ENCODE measurements around the gene DHCR24.
A peak's percentile ranks its signal among the peaks of the same experiment; 100 is the strongest.

Gene DHCR24

DNA sequence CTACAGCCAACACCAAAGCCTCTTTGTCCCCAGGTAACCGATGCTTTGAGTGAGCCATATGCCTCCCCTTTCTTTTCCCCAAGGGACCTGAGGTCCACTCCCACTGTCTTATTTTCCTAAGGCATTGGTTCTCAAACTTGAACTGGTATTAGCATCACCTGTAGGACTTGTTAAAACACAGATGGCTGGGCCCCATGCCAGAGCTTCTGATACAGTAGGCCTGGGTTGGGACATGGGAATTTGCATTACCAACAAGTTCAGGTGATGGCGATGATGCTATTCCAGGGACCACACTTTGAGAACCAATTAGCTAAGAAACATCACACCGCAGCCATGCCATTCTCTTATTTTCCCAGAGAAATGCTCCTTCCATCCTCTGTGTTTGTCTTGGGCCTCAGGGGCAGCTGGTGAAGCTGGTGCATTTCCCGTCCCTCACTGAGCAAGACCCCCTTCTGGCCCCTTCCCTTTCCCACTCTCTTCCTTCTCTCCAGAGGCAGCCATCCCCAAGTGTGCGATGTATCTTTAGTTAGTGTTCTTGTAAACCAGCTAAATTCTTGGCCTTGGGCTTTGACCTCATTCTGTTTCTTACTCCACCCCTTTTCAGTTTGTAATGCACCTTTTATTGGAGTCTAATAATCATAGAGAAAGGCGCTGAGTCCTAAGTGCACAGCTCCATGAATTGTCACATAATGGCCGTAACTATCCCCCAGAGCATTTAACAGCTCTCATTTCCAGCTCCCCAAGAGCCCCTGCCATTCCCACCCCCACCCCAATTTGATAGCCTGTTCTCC is 71.7 kb downstream of the DHCR24 start:
- no peak for DNase-seq

DNA sequence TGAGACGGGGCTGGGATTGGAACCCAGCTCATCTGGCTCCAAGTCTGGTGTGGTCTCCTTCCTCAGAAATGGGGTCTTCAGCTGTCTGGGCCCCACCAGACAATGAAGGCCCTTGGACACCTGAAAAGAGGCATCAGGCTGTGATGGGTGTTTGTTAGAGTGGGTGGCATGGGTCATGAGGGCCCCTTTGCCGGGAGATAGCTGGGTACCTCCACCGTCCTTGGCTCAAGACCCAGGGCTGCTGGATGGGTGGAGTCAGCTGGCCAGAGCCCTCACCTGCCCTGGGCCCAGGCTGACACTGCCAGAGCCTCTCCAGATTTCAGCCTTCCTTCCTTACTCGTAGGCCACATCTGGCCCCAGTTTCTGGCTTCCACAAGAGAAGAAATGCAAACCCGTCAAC is 72.4 kb downstream of the DHCR24 start:
- no peak for DNase-seq

DNA sequence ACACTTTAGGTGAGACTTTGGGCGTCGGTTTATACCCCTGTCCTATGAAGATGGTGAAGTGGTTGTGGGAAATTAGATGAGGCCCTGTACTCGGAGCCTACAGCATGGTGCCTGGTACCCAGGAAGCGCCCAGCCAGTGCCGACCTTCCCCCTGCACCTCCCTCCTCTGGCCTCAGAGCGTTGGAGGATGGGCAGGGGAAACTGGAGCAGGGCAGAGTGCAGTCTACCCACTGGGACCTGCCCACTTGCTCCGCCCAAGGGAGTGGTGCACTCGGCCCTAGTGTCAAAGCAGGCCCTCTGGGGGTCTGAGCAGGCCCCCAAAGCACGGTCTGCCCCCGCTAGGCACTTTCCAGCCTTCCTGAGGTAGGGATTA is 72.9 kb downstream of the DHCR24 start:
- no peak for DNase-seq

DNA sequence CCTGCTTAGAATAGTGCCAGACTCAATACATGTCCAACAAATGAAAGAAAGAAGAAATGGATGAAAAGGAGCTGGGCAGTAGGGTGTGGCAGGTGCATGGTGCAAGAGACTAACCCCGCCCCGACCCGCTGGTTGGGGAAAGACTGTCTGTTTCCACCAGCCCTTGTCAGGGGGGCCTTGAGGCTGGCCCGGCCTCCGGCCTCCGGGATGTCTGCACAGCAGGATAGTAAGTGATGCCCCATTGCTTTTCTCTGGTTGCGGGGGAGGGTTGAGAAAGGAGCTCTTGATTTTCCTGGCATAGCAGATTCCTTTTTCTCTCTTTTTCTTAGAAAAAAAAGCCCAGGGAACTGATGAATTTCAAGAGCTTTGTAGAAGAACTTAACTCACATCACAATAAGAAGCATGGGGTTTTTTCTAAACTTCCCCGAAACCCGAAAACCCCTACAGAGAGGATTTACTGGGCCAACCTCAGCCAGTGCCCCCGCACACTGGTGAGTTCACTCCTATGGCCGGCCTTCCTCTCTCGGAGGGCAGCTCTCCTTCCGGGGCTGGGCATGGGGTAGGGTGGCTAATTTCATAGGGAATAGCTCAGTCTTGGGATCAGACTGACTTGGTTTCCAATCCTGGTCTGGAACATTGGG is 73.4 kb downstream of the DHCR24 start:
- DNase-seq = no peak

DNA sequence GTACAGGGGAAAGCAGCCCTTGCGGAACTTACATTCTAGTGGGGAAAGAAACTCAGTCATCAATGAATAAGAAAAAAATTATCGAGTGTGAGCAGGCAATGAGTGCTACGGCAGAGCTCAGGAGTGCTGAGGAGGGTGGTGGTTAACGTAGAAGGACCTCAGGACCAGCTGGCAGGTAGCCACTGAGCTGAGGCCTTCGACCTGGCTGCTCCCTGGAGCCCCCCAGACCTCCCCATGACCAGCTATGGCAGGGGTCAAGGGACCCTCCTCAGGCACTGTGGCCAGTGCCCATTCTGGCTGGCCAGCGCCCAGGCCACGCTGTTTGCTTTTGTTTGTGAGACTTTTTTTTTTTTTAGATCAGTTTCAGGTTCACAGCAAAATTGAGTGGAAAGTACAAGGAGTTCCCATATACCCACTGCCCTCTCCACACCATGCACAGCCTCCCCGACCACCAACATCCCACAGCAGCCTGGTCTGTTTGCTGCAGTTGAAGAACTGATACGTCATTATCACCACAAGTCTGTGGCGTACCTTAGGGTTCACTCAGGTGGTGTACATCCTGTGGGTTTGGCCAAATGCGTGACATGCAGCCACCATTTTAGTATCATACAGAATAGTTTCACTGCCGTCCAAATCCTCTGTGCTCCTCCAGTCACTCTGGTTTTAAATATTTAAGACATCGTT is 74.1 kb downstream of the DHCR24 start:
- DNase-seq = no peak

DNA sequence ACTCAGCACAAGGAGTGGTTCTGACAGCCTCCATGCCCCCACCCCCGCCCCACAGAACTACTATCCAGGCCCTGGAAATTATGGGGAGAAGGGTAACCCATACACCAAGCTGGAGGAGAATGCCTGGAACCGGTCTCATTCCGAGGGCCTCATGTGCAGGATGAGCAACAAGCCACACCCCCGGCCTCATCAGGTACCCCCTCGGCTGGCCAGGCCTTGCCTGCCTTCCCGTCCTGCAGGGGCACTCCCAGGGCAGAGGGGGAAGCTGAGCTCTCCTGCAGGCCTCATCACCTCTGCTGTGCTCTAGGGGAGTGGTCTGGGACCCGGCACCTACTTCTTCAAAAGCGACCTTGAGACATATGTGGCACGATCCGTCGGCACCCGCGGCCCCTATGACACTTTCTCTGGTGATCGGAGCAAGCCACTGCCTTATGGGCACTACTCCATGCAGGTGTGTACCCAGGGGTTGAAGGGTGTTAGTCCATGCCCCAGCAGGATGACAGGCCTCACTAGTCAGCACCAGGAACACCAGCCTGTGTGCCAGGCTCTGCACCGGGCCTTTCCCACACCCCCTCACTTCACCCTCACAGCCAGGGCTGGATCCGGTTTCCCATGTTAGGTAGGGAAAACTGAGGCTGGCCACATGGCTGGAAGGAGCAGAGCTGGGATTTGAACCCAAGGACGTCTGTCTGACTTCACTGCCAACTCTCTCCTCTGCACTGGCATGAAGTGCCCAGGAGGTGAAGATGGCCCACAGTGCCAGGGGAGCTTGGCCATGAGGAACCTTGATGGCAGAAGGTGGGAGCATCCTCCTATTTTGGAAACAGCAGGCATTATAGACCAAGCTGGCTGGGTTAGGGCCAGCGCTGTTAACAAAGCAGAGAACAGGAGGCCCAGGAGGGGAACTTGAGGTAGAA is 75.0 kb downstream of the DHCR24 start:
- no peak for DNase-seq

DNA sequence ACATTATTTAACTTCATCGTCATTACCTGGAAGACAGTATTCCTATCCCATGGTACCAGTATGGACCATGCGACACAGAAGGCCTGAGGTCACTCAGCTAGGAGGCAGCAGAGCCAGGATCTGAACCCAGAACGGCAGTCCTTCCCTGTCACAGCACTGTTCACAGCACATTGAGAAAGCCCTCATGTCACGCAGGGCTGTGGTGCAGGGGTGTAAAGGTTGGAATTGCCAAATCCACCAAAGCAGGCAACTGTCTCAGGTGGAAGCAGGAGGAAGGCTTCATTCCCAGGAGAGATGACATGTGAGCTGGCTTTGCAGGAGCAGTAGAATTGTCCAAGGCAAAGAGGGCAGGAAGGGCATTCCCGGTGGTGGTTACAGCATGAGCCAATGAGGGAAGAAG is 75.9 kb downstream of the DHCR24 start:
- no peak for DNase-seq

DNA sequence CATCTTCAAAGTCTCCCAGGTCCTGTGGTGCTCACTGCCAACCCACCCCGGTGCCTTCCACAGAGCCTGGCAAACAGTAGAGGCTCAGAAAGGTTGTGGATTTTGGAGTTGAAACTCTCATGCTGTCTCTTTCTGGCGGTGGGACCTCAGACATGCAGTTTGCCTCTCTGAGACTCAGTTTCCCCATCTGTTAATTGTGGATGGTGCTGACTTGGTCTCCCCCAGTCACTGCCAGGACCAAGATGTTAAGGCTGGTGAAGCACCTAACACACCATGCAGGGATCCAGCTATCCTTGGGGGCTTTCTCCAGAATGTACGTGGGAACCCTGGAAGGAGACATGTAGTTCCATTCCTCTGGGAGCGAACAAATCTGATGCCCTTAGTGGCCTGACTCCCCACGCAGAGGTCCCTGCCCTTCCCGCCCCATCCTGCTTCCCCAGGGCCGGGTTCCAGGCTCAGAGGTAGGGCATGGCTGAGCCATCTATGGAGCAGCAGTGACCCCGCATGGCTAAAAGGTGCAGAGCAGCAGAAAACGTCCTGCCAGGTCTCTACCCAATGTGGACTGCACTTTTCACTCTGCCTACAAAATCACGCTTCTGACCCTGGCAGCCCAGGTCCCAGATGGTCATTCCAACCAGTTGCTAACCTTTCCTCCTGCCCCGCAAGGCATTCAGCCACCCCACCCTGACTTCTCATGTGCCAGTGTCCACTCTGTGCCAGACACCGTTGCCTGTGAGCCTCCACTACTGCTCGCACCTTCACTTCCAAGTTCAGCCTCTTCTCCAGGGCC is 76.6 kb downstream of the DHCR24 start:
- peak; percentile 43 for DNase-seq

DNA sequence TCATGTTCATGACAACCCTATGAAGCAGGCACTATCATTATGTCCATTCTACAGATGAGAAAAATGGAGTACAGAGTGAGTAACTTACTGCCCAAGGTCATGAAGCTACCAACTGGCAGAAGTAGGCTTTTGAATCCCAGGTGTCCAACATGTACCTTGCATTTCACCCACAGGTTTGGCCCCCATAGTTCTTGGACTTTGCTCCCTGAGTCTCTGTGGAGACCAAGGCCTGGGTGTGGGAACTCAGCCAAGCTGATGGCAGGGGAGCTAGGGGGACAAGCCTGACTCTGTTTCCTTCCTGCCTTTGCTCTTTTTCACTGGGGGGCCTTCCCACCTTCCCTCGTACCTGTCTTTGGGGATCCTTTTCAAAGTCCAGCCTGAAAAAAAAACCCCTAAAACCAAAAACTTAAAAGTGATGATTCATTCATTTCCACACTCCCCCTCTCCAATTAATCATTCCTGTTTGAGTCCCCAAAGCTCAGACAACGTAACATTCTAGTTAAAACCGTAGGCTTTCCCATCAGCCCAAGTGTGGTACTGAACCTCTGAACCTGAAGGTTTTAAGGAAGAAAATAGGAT is 77.4 kb downstream of the DHCR24 start:
- DNase-seq = no peak

DNA sequence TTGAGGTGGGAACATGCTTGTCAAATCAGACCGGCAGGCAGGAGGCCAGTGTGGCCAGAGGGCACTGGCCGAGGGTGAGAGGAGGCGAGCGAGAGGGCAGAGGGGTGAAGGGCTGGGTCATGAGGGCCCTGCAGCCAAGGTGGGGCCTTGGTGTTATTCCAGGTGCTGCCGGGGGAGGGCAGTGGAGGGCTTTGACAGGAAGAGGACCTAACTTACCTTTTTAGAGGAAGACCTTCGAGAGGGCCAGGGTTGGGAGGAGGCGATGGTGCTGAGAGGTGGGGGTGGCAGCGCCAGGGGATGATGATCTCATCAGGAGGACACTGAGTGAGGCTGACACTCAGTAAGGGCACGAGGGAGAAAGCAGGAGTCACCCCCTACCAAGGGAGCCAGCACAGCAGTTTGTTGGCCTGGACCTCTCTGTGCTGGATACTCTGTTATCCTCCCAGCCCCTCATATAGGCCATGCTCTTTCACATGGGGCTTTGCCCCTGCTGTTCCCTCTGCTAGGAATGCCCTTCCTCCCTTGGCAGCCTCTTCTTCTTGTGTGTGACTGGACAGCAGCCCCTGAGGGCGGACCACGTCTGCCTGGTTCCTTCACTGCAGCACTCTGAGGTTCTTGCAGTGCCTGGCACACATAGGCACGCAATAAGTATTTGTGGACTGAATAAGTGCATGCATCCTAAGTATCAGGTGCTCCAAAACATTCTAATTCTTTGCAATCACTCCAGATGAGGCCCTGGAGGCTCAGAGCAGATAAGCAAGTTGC is 78.4 kb downstream of the DHCR24 start:
- no peak for DNase-seq

DNA sequence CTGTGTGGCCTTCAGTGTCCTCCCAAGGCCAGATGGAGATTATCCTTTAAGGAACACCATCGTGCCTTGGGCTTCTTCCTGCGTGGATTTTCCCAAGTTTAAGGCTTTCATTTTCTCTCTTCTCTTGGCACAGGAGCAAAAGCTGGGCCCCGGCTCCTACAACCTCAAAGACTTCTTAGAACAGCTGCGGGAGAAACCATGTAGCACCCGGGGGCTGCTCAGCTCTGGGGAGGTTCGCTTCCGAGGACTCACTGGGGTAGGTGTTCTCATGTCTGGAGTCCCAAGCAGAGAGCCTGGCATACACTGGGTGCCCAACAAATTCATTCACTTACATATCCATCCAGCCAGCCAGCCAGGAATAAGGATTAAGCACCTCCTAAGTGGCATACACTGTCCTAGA is 79.2 kb downstream of the DHCR24 start:
- DNase-seq = no peak

DNA sequence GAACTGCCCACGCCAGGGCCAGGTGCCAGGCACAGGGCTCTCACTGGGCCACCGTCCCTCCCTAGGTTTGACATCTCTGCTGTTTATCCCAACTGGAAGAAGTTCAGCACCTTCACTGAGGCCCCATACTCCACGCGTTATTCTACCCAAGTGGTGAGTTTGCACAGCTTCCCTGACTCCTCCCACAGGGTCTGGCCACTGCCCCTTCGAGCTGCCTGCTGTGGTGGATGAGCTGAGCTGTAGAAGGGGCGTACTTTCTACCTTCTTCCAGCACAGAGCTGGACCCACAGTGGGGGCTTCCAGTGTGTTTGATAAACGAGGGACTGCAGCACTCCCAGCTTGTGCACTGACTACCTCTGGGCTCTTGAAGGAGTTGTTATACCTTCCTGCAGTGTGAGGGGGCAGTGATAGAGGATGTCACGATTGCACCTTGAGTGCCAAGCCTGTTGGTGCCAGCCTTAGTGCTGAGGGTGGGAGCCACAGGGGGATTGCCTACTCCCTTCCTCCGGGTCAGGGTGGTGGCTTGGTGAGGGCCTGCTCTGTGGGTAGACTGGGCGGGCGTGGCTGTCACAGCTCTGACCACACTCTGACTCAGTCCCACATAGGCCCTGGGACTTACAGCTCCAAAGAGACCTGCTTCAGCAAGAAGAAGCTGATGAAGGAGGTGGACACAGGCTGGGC is 79.9 kb downstream of the DHCR24 start:
- DNase-seq = peak; percentile 53

DNA sequence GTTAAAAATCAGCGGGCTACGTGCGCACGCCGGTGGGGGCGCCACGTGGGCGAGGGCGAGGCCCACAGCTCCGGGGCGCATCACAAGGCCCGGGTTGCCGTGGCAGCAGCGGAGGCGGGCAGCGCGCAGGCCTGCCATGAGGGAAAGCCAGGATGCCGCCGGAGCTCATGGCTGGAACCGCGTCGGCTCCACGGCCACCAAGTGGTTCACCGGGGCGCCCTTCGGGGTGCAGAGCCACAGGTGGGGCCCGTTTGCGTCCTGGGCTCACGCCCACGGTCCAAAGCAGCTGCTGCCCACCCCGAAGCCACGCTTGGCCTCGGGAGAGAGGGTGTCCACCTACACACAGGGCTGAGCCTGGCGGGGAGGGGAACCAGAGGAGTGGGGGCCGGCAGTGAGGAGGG is 81.0 kb downstream of the DHCR24 start:
- no peak for DNase-seq

DNA sequence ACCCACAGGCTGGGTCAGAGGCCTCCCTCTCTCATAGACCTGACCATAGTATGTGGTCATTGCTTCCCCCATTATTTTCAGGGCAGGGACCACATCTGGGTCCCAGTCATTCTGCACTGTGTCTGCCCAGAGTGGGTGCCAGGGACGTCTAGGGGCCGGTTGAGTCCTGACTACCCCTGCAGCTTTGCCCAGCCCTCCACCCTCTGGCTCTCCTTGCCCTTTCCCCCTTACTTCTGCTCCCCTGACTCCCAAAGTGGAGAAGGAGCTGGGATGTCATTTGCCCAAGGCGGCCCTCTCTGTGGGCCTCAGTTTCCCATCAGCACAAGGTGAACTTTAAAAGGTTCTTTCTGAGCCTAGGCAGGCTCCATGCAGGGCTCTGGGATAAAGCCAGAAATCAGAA is 81.5 kb downstream of the DHCR24 start:
- no peak for DNase-seq

DNA sequence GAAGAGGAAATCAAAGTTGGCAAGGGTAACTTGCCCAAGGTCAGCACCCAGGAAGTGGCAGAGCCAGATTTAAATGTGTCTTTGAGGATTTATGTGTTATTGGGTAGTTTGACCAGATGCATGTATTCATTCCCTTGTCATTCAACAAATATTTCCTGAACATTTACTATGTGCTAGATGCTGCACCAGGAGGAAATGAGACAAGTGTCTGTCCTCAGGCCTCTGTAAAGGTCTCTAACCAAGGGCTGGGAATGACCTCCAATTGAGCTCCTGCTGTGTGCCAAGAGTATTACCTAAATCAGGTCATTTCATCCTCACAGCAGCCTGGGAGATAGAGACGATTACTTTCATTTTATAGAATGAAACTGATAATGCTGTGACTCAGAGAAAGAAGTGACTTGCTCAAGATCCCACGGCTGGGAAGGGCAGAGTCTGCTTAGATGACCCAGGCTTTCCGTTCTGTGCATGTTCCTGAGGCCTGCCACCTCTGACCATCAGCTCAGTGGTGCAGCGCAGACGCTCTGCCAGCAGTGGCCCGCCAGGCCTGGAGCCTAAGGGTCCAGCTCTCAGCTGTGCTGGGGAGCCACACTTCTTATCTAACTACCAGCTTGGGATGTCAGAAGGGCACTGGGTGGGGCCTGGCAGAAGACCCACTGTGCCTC is 82.4 kb downstream of the DHCR24 start:
- no peak for DNase-seq

DNA sequence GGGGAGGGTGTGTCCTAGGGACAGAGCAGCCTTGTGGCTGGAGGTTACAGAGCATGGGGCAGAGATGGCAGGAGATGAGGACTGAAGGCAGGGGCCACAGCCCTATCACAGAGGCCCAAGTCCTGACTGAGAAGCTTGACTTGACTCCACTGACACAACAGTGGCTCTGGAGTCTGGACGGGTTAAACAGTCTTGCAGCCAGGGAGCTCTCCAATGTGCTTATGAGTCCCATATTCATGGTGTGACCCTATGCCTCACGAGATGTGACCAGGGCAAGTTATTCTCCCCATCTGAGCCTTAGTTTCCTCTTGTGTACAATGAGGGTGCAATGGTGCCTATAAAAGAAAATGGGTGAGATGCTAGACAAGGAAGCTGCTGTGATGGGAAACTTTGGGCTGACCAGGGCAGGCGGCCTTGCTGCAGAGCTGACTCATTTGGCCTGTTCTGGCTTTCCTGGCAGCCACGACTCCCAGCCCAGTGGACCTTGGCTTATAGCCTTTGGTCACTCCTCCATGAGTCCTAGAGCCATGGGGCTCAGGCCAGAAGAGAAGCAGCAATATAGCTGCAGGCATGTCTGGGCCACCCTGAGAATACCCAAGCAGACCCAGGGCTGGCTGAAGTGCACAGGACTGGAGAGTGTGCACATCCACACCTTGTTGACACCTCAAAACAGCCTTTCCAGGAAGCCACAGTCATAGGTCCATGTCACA is 83.1 kb downstream of the DHCR24 start:
- DNase-seq = no peak

DNA sequence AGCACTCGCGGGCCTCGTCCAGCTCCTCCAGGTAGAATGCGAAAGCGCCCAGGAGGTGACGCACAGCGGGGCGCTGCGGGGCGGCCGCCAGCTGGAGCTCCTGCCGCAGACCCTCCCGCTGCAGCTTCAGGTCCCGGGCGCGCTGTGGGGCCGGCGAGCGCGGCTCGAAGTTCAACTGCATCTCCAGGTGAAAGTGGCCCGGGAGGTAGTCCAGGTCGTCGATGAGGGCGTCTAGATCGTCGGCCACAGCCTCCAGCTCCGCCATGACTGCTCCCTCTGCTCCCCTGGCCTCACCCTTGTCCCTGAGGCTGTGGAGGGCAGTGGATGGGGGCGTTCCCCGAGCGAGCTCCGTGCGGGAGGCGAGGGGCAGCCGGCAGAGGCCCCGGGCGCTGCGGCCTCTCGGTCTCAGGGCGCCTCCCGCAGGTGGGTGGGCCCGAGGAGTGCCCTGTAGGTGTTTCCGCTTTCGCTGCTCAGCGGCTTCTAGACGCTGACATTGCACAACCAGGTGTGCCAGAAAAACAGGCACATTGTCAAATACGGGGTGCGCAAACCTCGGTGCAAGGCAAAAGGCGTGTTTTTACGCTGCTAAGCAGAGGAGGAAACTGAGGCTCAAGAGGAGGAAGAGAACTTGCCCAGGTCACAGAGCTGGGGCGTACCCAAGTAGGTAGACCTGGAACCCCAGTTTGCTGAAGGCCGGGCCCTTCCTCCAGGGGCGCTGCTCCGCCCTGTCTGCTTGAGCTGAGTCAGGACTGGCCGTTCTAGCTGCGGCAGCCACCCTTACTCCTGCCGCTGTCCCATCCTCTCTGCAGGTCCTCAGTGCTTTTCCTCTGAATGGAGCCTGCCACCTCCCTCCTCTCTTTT is 85.9 kb downstream of the DHCR24 start, which contains the start of gene TTC22:
Gene TTC22 (minus strand): TSS at position 425 of the 861 bp plus-strand sequence. CDS start 160 bp downstream, at position 265.
- no peak for DNase-seq

All from fibroblast of skin of back (primary cell).